Left renal cortex interstitium (tissue), 4 donors: ENCODE data around the gene MET. TPM values are rescaled to one million over a fixed set of nuclear protein-coding genes. Genes with fewer than 3 reads are reported as not detected.

Source experiments
- DNase-seq, 4 donors: peaks; one replicate each; pipeline ENCODE4 v3.0.0-alpha.2; 2013; ENCODE audit warnings: low read depth in 4 of 4, low spot score in 2 of 4, missing footprints in 1 of 4
- polyA plus RNA-seq, 4 donors: library from polyadenylated mRNA; unstranded; fragments of 120-200 nt; gene quantifications; one replicate each; pipeline ENCODE4 v1.2.1, GENCODE V29; 2013; ENCODE audit not compliant: insufficient read length in 4 of 4

MET gene
- polyA plus RNA-seq, 4 donors = 35.2 to 46.0 (median 38.6) TPM

GRCh38 chr7:116834815-116835504 is 163.0 kb downstream of the MET start:
- no peak for DNase-seq

- DNase-seq = no peak
Measured at GRCh38 chr7:116836048-116836447, 164.1 kb downstream of the MET start.

- DNase-seq = no peak
Measured at GRCh38 chr7:116836911-116837310, 164.9 kb downstream of the MET start.

GRCh38 chr7:116837586-116837985 is 165.6 kb downstream of the MET start:
- DNase-seq = no peak

GRCh38 chr7:116840256-116840655 is 168.3 kb downstream of the MET start:
- DNase-seq = no peak

- no peak for DNase-seq
Measured at GRCh38 chr7:116842371-116842770, 170.4 kb downstream of the MET start.

- DNase-seq = no peak
Measured at GRCh38 chr7:116843378-116843777, 171.4 kb downstream of the MET start.

Other genes starting within 250 kb of the MET start
- 10 to 100 TPM; 22.2 to 29.8 (median 26.4) TPM for gene CAV2, start 172.5 kb upstream of the MET start, polyA plus RNA-seq
- gene CAV1, start 147.2 kb upstream of the MET start, polyA plus RNA-seq = 10 to 100 TPM; 25.2 to 36.1 (median 26.6) TPM
- 100 to 1,000 TPM; 158 to 221 (median 194) TPM for gene CAPZA2, start 190.4 kb downstream of the MET start, polyA plus RNA-seq